Gastrocnemius medialis (tissue), 4 donors: ENCODE data around the gene ZFHX3.

Experiments
- POLR2A ChIP-seq, 2 donors: fragments of 450-650 bp; IDR thresholded peaks; one replicate each; pipeline ENCODE4 v1.6.1; 2017; ENCODE audit warnings: antibody characterized with exemption in 2 of 2, mild to moderate bottlenecking in 2 of 2, moderate library complexity in 2 of 2
- TF ChIP-seq, protein P1 (sequence below), 5 experiments: fragments of 450-650 bp in 3 of 5; fragments of 200-600 bp in 2 of 5; sonication (generic) in 2 of 5; IDR thresholded peaks in 4 of 5; conservative IDR thresholded peaks in 1 of 5; 1 replicate in 4 of 5; 2 replicates in 1 of 5; pipeline ENCODE4 v1.5.1; 2016 to 2019; ENCODE audit warnings: antibody characterized with exemption in 5 of 5, mild to moderate bottlenecking in 3 of 5, moderate library complexity in 3 of 5

DNA sequence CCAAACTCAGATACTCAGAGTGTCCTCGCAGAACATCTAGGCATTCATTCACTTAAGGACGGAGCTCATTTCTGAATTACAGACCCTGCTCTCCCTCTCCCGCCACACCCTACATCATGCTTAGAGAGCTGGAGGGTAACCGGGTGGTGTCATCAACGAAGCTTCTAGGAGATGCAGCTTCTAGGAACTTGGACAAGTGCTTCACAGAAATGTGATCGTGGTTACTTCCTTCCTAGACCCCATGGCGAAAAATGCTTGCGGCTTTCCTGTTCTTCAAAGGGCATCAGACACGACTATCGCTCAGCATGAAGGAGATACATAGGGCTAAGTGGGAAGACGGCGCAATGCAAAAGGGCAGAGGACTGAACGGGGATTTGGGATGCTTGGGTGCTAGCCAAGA lies 126.8 kb downstream of the ZFHX3 start:
- TF ChIP-seq, protein P1, sequence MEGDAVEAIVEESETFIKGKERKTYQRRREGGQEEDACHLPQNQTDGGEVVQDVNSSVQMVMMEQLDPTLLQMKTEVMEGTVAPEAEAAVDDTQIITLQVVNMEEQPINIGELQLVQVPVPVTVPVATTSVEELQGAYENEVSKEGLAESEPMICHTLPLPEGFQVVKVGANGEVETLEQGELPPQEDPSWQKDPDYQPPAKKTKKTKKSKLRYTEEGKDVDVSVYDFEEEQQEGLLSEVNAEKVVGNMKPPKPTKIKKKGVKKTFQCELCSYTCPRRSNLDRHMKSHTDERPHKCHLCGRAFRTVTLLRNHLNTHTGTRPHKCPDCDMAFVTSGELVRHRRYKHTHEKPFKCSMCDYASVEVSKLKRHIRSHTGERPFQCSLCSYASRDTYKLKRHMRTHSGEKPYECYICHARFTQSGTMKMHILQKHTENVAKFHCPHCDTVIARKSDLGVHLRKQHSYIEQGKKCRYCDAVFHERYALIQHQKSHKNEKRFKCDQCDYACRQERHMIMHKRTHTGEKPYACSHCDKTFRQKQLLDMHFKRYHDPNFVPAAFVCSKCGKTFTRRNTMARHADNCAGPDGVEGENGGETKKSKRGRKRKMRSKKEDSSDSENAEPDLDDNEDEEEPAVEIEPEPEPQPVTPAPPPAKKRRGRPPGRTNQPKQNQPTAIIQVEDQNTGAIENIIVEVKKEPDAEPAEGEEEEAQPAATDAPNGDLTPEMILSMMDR (IDR thresholded peaks at IDR 0.05 in 4 of 5, conservative IDR thresholded peaks at IDR 0.05 in 1 of 5) = no peak
- no peak for TF ChIP-seq POLR2A (IDR thresholded peaks at IDR 0.05)
